HEK293 (cell line): ENCODE measurements around the gene SCGB1C1.

ENCODE experiments used
- ZEB2 ChIP-seq: fragments of 450-650 bp; formaldehyde crosslinking; IDR thresholded peaks from 2 replicates; pipeline ENCODE4 v1.5.1; 2016; ENCODE audit warnings: missing biosample characterization, missing genetic modification characterization
- ZNF114 ChIP-seq: fragments of 450-650 bp; formaldehyde crosslinking; IDR thresholded peaks from 2 replicates; pipeline ENCODE4 v1.5.0; 2017; ENCODE audit warnings: missing biosample characterization, missing genetic modification characterization
- ZNF174 ChIP-seq: fragments of 450-650 bp; formaldehyde crosslinking; IDR thresholded peaks from 2 replicates; pipeline ENCODE4 v1.5.0; 2017; ENCODE audit warnings: missing biosample characterization, mild to moderate bottlenecking, missing genetic modification characterization
- ZNF311 ChIP-seq: fragments of 450-650 bp; formaldehyde crosslinking; IDR thresholded peaks from 2 replicates; pipeline ENCODE4 v1.5.1; 2017; ENCODE audit warnings: missing biosample characterization, missing genetic modification characterization, borderline replicate concordance
- ZNF629 ChIP-seq: fragments of 450-650 bp; formaldehyde crosslinking; IDR thresholded peaks from 2 replicates; pipeline ENCODE4 v1.5.1; 2017; ENCODE audit warnings: missing biosample characterization, missing genetic modification characterization
- TF ChIP-seq, protein P1 (sequence below): fragments of 450-650 bp; formaldehyde crosslinking; IDR thresholded peaks from 2 replicates; pipeline ENCODE4 v1.5.1; 2016; ENCODE audit warnings: missing biosample characterization, missing genetic modification characterization
- TF ChIP-seq, protein P2 (sequence below): fragments of 450-650 bp; formaldehyde crosslinking; IDR thresholded peaks from 2 replicates; pipeline ENCODE4 v1.5.1; 2016; ENCODE audit warnings: missing biosample characterization, missing genetic modification characterization
- TF ChIP-seq, protein P3 (sequence below): fragments of 450-650 bp; formaldehyde crosslinking; IDR thresholded peaks from 2 replicates; pipeline ENCODE4 v1.5.1; 2016; ENCODE audit warnings: missing biosample characterization, missing genetic modification characterization
- TF ChIP-seq, protein P4 (sequence below): fragments of 450-650 bp; formaldehyde crosslinking; IDR thresholded peaks from 2 replicates; pipeline ENCODE4 v1.5.1; 2016; ENCODE audit warnings: missing biosample characterization, missing genetic modification characterization, low read depth

DNA sequence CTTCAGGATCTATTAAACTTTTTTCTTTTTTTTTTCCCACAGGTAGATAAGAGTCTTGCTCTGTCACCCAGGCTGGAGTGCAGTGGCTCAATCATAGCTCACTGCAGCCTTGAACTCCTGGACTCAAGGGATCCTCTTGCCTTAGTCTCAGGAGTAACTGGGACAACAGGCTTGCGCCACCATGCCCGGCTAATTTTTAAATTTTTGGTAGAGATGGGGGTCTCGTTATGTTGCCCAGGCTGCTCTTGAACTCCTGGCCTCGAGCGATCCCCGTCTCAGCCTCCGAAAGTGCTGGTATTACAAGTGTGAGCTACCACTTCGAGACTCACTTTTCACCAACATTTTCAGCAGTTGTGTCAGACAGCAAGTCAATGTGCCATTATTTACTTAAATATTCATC lies 42.3 kb downstream of the SCGB1C1 start:
- TF ChIP-seq, protein P1, sequence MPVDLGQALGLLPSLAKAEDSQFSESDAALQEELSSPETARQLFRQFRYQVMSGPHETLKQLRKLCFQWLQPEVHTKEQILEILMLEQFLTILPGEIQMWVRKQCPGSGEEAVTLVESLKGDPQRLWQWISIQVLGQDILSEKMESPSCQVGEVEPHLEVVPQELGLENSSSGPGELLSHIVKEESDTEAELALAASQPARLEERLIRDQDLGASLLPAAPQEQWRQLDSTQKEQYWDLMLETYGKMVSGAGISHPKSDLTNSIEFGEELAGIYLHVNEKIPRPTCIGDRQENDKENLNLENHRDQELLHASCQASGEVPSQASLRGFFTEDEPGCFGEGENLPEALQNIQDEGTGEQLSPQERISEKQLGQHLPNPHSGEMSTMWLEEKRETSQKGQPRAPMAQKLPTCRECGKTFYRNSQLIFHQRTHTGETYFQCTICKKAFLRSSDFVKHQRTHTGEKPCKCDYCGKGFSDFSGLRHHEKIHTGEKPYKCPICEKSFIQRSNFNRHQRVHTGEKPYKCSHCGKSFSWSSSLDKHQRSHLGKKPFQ (tag by site-specific recombination), result no peak
- TF ChIP-seq, protein P2, sequence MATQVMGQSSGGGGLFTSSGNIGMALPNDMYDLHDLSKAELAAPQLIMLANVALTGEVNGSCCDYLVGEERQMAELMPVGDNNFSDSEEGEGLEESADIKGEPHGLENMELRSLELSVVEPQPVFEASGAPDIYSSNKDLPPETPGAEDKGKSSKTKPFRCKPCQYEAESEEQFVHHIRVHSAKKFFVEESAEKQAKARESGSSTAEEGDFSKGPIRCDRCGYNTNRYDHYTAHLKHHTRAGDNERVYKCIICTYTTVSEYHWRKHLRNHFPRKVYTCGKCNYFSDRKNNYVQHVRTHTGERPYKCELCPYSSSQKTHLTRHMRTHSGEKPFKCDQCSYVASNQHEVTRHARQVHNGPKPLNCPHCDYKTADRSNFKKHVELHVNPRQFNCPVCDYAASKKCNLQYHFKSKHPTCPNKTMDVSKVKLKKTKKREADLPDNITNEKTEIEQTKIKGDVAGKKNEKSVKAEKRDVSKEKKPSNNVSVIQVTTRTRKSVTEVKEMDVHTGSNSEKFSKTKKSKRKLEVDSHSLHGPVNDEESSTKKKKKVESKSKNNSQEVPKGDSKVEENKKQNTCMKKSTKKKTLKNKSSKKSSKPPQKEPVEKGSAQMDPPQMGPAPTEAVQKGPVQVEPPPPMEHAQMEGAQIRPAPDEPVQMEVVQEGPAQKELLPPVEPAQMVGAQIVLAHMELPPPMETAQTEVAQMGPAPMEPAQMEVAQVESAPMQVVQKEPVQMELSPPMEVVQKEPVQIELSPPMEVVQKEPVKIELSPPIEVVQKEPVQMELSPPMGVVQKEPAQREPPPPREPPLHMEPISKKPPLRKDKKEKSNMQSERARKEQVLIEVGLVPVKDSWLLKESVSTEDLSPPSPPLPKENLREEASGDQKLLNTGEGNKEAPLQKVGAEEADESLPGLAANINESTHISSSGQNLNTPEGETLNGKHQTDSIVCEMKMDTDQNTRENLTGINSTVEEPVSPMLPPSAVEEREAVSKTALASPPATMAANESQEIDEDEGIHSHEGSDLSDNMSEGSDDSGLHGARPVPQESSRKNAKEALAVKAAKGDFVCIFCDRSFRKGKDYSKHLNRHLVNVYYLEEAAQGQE, result no peak
- TF ChIP-seq, protein P3, sequence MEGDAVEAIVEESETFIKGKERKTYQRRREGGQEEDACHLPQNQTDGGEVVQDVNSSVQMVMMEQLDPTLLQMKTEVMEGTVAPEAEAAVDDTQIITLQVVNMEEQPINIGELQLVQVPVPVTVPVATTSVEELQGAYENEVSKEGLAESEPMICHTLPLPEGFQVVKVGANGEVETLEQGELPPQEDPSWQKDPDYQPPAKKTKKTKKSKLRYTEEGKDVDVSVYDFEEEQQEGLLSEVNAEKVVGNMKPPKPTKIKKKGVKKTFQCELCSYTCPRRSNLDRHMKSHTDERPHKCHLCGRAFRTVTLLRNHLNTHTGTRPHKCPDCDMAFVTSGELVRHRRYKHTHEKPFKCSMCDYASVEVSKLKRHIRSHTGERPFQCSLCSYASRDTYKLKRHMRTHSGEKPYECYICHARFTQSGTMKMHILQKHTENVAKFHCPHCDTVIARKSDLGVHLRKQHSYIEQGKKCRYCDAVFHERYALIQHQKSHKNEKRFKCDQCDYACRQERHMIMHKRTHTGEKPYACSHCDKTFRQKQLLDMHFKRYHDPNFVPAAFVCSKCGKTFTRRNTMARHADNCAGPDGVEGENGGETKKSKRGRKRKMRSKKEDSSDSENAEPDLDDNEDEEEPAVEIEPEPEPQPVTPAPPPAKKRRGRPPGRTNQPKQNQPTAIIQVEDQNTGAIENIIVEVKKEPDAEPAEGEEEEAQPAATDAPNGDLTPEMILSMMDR (tag by site-specific recombination), result no peak
- no peak for TF ChIP-seq ZNF311
- TF ChIP-seq, protein P4, sequence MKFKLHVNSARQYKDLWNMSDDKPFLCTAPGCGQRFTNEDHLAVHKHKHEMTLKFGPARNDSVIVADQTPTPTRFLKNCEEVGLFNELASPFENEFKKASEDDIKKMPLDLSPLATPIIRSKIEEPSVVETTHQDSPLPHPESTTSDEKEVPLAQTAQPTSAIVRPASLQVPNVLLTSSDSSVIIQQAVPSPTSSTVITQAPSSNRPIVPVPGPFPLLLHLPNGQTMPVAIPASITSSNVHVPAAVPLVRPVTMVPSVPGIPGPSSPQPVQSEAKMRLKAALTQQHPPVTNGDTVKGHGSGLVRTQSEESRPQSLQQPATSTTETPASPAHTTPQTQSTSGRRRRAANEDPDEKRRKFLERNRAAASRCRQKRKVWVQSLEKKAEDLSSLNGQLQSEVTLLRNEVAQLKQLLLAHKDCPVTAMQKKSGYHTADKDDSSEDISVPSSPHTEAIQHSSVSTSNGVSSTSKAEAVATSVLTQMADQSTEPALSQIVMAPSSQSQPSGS (tag by site-specific recombination), result no peak
- TF ChIP-seq ZNF174 (tag by site-specific recombination), result no peak
- no peak for TF ChIP-seq ZNF114
- TF ChIP-seq ZNF629 (tag by site-specific recombination), result no peak
- TF ChIP-seq ZEB2 (tag by site-specific recombination), result no peak
